Measurements from ENCODE around the gene PLCB1.
"Not testable (repeated sequence)": the region's sequence is repeated elsewhere in the genome, so short reads cannot be mapped to it uniquely, and the experiment has no call there.

The PLCB1 gene

GRCh38 chr20:8376940-8377339, 244.9 kb downstream of the PLCB1 start:
- Histone ChIP-seq H3K27me3 (replicated peaks; ENCODE audit: control insufficient read depth, insufficient read depth, low read length) (no peaks in the 10 kb centered on the region), H3K36me3 (ENCODE audit: control insufficient read depth, insufficient read depth, low read length) (no peaks in the 10 kb centered on the region), H3K4me3 (replicated peaks; ENCODE audit: low read depth, low read length) (no peak overlapping the region)
- DNase-seq (ENCODE audit: extremely low read depth, insufficient read length): no peak
- TF ChIP-seq CTCF (IDR thresholded peaks at IDR 0.05; ENCODE audit: insufficient read depth, low read length, poor library complexity, severe bottlenecking): no peak

DNA sequence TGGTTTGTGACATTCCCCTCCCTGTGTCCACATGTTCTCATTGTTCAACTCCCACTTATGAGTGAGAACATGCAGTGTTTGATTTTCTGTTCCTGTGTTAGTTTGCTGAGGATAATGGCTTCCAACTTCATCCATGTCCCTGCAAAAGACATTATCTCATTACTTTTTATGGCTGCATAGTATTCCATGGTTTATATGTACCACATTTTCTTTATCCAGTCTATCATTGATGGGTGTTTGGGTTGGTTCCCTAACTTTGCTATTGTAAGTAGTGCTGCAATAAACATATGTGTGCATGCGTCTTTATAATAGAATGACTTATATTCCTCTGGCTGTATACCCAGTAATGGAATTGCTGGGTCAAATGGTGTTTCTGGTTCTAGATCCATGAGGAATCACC, 247.1 kb downstream of the PLCB1 start:
- H3K27me3 ChIP-seq (replicated peaks; ENCODE audit: control insufficient read depth, insufficient read depth, low read length); DNase-seq (ENCODE audit: extremely low read depth, insufficient read length); H3K36me3 ChIP-seq (ENCODE audit: control insufficient read depth, insufficient read depth, low read length); H3K4me3 ChIP-seq (replicated peaks; ENCODE audit: low read depth, low read length): not testable (repeated sequence)

GRCh38 chr20:8385247-8385646, 253.2 kb downstream of the PLCB1 start:
- TF ChIP-seq CTCF (IDR thresholded peaks at IDR 0.05; ENCODE audit: insufficient read depth, low read length, poor library complexity, severe bottlenecking): no peak
- Histone ChIP-seq H3K36me3 (ENCODE audit: control insufficient read depth, insufficient read depth, low read length) (no peaks in the 10 kb centered on the region), H3K4me3 (replicated peaks; ENCODE audit: low read depth, low read length) (no peak overlapping the region), H3K27me3 (replicated peaks; ENCODE audit: control insufficient read depth, insufficient read depth, low read length) (no peaks in the 10 kb centered on the region)
- DNase-seq (ENCODE audit: extremely low read depth, insufficient read length): no peak

- Histone ChIP-seq H3K36me3 (ENCODE audit: control insufficient read depth, insufficient read depth, low read length) (no peaks in the 10 kb centered on the region), H3K4me3 (replicated peaks; ENCODE audit: low read depth, low read length) (no peak overlapping the region), H3K27me3 (replicated peaks; ENCODE audit: control insufficient read depth, insufficient read depth, low read length) (no peaks in the 10 kb centered on the region)
- no peak for DNase-seq (ENCODE audit: extremely low read depth, insufficient read length)
- TF ChIP-seq CTCF (IDR thresholded peaks at IDR 0.05; ENCODE audit: insufficient read depth, low read length, poor library complexity, severe bottlenecking): no peak
Measured at GRCh38 chr20:8386991-8387390, 254.9 kb downstream of the PLCB1 start.

- TF ChIP-seq CTCF (IDR thresholded peaks at IDR 0.05; ENCODE audit: insufficient read depth, low read length, poor library complexity, severe bottlenecking): no peak
- no peaks in the 10 kb centered on the region for H3K27me3 ChIP-seq (replicated peaks; ENCODE audit: control insufficient read depth, insufficient read depth, low read length)
- H3K36me3 ChIP-seq (ENCODE audit: control insufficient read depth, insufficient read depth, low read length): no peaks in the 10 kb centered on the region
- no peak for DNase-seq (ENCODE audit: extremely low read depth, insufficient read length)
- H3K4me3 ChIP-seq (replicated peaks; ENCODE audit: low read depth, low read length): no peak overlapping the region
Measured at GRCh38 chr20:8388141-8388540, 256.1 kb downstream of the PLCB1 start.

DNA sequence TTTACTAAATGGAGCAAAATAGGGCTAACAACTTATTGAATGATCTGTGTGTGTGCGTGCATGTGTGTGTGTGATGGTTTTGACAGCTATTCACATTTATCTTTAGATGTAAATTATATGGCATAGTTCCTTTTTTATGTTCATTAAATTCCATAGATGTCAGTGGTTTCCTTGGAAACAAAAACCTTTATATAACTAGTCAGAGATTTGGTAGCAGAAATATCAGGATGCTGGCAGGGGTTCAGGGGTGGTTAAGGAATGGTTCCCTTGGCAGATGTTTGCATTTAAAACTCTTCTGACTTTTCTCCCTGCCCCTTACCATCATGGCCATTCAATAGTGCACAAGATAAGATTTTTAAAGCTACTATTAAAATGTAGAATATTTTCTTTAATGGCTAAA, 256.6 kb downstream of the PLCB1 start:
- Histone ChIP-seq H3K36me3 (ENCODE audit: control insufficient read depth, insufficient read depth, low read length) (no peaks in the 10 kb centered on the region), H3K27me3 (replicated peaks; ENCODE audit: control insufficient read depth, insufficient read depth, low read length) (no peaks in the 10 kb centered on the region), H3K4me3 (replicated peaks; ENCODE audit: low read depth, low read length) (no peak overlapping the region)
- no peak for DNase-seq (ENCODE audit: extremely low read depth, insufficient read length)
- no peak for TF ChIP-seq CTCF (IDR thresholded peaks at IDR 0.05; ENCODE audit: insufficient read depth, low read length, poor library complexity, severe bottlenecking)

All from GM06990 (cell line).